ENCODE results near the gene LINGO1.

LINGO1 gene

GRCh38 chr15:77630956-77631744, 1.6 kb downstream of the LINGO1 start:
- no peak for DNase-seq

GRCh38 chr15:77630056-77630455, 2.7 kb downstream of the LINGO1 start:
- DNase-seq: no peak

- DNase-seq: no peak
These were observed 3.4 kb downstream of the LINGO1 start for GRCh38 chr15:77629070-77630030.

- DNase-seq: no peak
These were observed 4.7 kb downstream of the LINGO1 start for GRCh38 chr15:77628010-77628409.

- no peak for DNase-seq
These were observed 5.1 kb downstream of the LINGO1 start for GRCh38 chr15:77627581-77627980.

GRCh38 chr15:77627067-77627466, 5.6 kb downstream of the LINGO1 start:
- no peak for DNase-seq

- no peak for DNase-seq
These were observed 6.7 kb downstream of the LINGO1 start for GRCh38 chr15:77626002-77626401.

- no peak for DNase-seq
These were observed 7.3 kb downstream of the LINGO1 start for GRCh38 chr15:77625376-77625775.

- no peak for DNase-seq
These were observed 7.8 kb downstream of the LINGO1 start for GRCh38 chr15:77624868-77625267.

- no peak for DNase-seq
These were observed 8.8 kb downstream of the LINGO1 start for GRCh38 chr15:77623755-77624524.

GRCh38 chr15:77622934-77623754, 9.6 kb downstream of the LINGO1 start:
- DNase-seq: no peak

- DNase-seq: no peak
These were observed 10.3 kb downstream of the LINGO1 start for GRCh38 chr15:77622209-77622933.

GRCh38 chr15:77621847-77622208, 10.9 kb downstream of the LINGO1 start:
- no peak for DNase-seq

GRCh38 chr15:77620960-77621647, 11.6 kb downstream of the LINGO1 start:
- DNase-seq: no peak

- DNase-seq: no peak
These were observed 12.4 kb downstream of the LINGO1 start for GRCh38 chr15:77620297-77620696.

- DNase-seq: no peak
These were observed 12.8 kb downstream of the LINGO1 start for GRCh38 chr15:77619883-77620282.

- no peak for DNase-seq
These were observed 15.1 kb downstream of the LINGO1 start for GRCh38 chr15:77617476-77618230.

GRCh38 chr15:77616072-77616471, 16.6 kb downstream of the LINGO1 start:
- no peak for DNase-seq

GRCh38 chr15:77615472-77615871, 17.2 kb downstream of the LINGO1 start:
- no peak for DNase-seq

GRCh38 chr15:77614251-77614806, 18.4 kb downstream of the LINGO1 start:
- no peak for DNase-seq

Measured in NCI-H446 treated with DMSO at 0.1 percent for 48 hours (cell line).